PFSK-1 (cell line): ENCODE measurements around the gene FLII.

Experiments used
- POLR2AphosphoS5 ChIP-seq: IDR thresholded peaks from 2 replicates; pipeline ENCODE4 v1.6.1; 2012; ENCODE audit warnings: low read depth, mild to moderate bottlenecking, control low read depth, low read length, moderate library complexity
- SIN3A ChIP-seq: IDR thresholded peaks from 2 replicates; pipeline ENCODE4 v1.6.1; 2012; ENCODE audit warnings: mild to moderate bottlenecking, low read length, moderate library complexity, borderline replicate concordance; ENCODE audit not compliant: insufficient read depth
- TAF1 ChIP-seq: IDR thresholded peaks from 2 replicates; pipeline ENCODE4 v1.6.1; 2012; ENCODE audit warnings: low read length, control low read depth, borderline replicate concordance; ENCODE audit not compliant: insufficient read depth

DNA sequence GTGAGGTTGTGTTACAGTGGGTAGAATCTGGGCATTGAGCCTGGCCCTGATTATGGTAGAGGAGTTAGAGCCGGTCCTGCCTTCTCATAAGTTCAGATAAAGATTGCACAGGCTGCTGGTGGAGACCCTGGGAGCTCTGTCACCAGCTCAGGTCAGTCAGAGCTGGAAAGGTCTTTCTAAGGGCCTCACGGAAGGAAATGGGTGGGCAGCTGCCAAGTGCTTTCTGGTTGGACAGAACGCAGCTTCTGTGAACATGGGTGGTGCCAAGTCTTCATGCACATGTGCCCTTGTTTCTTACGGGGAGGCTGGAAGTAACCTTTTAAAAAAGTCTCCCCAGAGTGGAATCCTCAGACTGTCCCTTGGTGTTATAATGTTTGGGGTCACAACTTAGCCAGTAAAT is 60.0 kb downstream of the FLII start:
- TF ChIP-seq POLR2AphosphoS5 (no peak), TAF1 (no peak), SIN3A (no peak)
